DND-41 (cell line): Measurements from ENCODE around the gene ZDHHC20.

Experiments
- CTCF ChIP-seq: IDR thresholded peaks from 2 replicates; pipeline ENCODE4 v1.5.1; 2012; ENCODE audit warnings: borderline replicate concordance, low read length, moderate library complexity, mild to moderate bottlenecking; ENCODE audit not compliant: poor library complexity, severe bottlenecking; ENCODE audit errors: extremely low read depth
- EZH2 ChIP-seq: IDR thresholded peaks from 3 replicates; pipeline ENCODE4 v1.6.1; 2012; ENCODE audit warnings: borderline replicate concordance, low read depth, mild to moderate bottlenecking, moderate library complexity, low read length, inconsistent platforms; ENCODE audit not compliant: severe bottlenecking

GRCh38 chr13:21427741-21428140 lies 31.4 kb downstream of the ZDHHC20 start:
- TF ChIP-seq CTCF = no peak
- TF ChIP-seq EZH2 = no peak
